DMS79 (cell line): ENCODE results near the gene VDAC2.
"Not testable (repeated sequence)": the region's sequence is repeated elsewhere in the genome, so short reads cannot be mapped to it uniquely, and the experiment has no call there.

Experiments used
- DNase-seq: peaks from one replicate; lab custom pipeline; 2025; lab: John Stamatoyannopoulos, UW

VDAC2 gene, protein sequence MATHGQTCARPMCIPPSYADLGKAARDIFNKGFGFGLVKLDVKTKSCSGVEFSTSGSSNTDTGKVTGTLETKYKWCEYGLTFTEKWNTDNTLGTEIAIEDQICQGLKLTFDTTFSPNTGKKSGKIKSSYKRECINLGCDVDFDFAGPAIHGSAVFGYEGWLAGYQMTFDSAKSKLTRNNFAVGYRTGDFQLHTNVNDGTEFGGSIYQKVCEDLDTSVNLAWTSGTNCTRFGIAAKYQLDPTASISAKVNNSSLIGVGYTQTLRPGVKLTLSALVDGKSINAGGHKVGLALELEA

DNA sequence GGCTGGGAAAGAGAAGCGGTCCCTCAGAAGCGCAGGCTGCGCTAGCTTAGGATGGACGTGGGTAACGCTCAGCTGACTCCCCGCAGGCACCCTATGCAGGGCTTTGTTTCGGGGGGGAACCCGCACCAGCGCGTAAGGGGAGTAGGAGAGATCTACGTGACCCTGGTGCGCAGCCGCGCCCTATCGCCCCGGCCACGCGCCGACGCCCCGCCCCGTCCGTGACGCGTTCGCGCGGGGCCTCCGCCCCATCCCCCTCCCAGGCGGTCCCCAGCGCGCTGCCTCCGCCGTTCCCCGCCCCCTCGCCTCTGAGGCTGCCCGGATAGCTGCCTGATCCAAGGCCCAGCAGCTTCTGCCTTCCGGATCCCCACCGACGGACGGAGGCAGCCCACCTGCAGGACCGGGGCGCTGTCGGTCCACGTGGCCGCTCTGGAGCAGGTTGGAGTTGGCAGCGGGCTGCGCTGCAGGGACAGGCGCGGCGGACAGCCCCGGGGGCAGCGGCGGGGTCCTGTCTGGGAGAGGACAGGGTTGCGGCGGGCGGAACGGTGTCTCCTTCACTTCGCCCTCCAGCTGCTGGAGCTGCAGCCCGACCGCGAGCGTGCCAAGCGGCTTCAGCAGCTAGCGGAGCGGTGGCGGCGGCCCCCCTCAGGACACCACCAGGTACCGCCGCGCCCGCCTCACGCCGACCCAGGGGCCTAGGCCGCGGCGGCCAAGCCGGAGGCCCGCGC, at the start of gene VDAC2:
Gene VDAC2, plus strand, starts transcription at position 515 of the 725 bp plus-strand sequence. CDS start 363 bp downstream, outside the sequence.
- DNase-seq, result peak; percentile 47

DNA sequence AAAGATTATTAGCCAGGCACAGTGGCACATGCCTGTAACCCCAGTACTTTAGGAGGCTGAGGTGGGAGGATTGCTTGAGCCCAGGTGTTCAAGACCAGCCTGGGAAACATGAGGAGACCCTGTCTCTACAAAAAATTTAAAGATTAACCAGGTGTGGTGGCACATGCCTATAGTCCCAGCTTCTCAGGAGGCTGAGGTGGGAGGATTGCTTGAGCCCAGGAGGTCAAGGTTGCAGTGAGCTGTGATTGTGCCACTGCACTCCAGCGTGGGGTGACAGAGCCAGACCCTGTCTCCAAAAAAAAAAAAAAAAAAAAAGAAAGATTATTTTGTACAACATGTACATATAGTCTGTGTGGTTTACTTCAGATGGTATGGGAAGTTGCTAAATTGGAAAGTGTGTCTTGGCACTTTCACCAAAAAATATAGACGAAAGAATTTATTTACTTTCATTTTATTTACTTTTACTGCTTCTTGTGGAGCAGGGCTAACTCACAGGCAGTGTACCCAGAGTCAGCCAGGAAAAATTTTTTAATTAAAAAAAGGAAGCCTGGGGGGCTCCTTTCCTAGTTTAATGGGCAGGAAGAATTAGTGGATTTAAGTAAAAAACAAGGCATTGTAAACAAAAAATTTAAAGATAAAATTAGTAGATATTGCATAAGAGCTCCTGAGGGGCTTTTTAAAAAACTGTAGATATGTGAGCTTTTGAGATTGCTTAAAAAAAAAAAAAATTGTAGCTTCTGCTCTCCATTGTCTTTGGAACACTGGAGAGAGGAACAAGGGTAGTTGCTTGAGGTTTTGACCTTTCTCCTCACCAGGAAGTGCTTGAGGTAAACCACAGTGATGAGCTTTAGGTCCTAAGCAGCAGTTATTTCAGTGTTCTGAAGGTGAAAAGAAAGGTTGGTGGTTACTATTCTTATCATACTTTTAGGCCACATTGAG, 44.6 kb upstream of the VDAC2 start:
- no peak for DNase-seq

DNA sequence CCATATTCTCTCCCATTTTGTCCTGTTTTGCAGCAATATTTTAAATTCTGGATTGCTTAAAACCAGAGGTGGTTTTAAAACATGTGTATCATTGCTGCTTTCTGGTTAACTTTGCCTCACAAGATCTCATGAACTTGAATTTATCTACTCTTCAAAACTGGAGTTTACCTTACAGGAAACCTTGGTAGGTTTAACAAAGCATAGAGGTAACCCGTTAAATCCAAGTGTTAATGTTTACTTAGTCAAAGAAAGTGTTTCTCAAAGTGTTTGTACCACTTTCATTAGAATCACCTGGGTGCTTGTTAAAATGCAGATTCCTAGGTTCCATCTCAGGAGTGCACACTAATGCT, 44.0 kb upstream of the VDAC2 start:
- DNase-seq, result no peak

DNA sequence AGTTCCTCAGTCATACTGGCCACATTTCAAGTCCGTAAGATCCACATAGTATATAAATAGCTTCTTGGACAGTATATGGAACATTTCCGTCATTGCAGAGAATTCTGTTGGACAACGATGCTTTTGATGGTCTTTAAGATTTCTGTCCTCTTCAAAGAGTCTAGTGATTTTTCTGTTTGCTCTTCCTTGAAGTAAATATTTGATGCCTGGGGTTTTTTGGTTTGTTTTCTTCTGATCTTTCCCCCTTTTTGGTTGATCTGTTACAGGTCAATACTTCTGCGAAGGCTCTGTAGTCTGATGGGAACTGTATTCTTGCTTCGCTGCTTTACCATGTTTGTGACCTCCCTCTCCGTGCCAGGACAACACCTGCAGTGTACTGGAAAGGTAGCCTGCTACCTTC, 42.3 kb upstream of the VDAC2 start:
- DNase-seq, result no peak

DNA sequence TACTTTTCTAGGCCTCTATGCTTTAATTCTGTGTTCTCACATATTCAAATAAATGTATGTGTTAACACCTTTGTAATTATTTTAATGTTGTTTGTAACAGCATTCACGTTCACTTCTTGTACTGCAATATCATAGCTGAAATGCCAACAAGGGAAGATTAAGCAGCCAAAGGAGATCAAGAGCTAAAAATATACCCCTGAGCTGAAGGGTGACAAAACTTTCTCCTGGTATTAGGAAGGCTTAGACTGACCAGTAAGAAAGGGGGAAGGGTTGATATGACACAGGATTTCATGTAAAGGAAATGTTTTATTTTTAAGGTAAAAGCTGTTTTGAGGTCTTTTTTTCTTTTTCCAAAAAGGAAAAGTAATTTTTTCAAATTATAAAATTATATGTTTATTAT, 40.4 kb upstream of the VDAC2 start:
- DNase-seq, result no peak

DNA sequence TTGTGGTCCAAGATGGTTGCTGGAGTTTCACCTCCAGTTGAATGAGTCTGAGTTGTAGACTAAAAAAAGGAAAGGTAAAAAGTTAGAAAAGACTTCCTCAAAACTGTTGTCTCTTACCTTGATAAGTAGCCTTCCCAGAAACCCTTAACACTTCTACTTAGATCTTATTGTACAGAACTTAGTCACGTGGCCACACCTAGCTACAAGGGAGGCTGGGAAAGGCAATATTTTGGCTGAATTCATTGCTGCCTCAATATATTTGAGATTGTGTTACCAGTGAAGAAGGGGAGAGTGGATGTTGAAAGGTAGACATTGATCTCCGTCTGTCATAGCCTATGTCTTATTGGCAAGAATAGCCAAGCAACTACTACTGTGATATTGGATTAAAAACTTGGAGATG, 35.5 kb upstream of the VDAC2 start:
- DNase-seq, result no peak

DNA sequence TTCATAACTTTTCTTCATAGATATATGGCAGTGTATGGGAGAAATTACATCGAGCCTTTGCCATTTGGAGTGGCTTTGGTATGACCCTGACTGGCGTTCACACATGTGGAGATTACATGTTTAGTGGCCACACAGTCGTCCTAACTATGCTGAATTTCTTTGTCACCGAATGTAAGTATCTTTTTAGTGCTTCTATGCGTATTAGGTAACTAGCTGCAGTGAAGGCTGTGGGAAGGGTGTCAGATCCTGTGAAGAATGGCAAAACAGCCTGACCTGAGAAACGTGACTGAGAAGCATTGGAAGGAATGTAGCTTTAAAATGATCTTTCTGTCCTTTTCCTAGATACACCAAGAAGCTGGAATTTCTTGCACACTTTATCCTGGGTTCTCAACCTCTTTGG, 34.5 kb upstream of the VDAC2 start:
- DNase-seq, result no peak

DNA sequence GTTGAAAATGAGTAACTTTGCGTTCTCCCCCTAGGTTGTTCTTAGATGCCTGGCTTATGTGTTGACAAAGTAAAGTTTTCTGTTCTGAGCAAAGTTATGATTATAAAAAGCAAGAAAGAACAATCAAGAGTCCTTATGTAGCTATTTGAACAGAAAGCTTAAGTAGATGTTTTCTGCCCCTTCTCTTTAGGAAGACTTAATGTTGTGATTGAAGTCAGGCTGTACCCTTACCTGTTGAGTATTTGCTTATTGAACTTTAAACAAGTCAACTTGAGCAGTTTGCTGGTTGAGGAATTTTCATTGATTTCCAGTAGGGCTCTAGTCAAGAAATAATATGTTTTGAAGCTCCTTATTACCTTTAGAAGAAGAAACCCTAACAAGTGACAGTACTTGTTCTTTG, 33.9 kb upstream of the VDAC2 start:
- DNase-seq, result no peak

DNA sequence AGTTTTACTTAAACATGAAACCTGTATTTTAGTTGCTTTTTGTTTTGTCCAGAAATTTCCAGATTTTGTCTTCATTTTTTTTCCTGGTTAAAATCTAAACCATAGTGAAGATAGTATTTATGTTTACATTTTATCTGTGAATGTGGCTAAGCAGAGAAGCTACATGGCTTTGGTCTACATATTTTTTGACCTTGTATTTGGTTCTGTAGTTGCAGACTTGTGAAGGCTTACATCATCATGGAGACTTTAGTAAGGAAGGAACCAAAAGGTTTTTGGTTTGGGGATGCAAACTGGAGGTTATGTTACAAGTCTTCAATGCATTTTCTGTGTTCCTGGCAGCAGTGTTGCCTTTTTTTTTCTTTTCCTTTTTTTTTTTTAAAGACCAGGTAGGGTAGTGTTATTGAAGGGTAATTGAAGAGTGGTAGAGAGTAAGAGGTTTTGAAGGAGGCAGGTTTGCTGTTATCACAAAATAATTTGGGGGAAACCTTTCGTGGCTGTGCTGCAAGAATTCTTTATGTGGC, 30.9 kb upstream of the VDAC2 start:
- DNase-seq, result no peak

DNA sequence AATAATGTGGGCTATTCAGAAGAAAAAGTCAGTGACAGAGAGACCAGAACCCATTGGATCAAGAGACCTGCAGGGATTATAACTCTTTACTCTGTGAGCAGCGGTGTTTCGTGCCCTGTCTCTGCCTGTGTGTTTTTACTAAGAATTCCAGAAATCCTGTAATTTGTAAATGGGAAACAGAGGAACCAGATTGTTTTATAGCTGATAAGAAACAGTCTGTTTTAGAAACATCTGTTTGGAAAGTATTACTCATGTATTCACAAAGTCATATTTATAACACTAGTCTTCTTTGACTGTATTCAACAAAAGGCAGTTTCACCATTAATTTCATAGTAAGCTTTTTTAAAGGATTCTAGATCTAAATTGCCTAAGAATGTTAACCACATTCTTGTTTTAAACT, 30.0 kb upstream of the VDAC2 start:
- DNase-seq, result no peak

DNA sequence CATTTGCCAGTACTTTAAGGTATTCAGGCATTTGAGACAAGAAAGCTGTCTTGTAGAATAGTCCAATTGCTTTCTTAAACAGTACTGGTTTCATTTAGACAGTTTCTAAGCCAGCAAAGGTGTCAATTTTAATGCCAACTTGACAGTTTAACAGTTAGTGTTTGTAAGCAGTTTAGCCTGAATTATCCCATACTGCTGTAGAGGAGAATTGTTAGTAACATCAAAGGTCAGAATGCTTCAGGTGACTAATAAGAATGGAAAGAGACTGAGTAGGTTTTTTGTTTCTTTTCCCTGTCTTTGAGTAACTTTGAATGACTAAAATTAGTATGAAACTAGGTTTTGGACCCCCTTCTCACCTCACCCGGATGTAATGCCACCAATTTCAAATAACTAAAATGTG, 29.5 kb upstream of the VDAC2 start:
- no peak for DNase-seq

DNA sequence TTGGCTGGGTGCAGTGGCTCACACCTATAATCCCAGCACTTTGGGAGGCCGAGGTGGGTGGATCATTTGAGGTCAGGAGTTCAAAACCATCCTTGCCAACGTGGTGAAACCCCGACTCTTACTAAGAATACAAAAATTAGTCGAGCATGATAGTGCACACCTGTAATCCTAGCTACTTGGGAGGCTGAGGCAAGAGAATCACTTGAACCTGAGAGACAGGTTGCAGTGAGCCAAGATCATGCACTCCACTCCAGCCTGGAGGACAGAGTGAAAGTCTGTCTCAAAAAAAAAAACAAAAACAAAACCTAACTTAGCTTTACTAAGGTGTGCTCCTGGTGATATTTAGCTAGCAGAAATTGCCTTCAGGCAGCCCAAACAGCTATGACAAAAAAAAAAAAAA, 24.3 kb upstream of the VDAC2 start:
- DNase-seq, result no peak

DNA sequence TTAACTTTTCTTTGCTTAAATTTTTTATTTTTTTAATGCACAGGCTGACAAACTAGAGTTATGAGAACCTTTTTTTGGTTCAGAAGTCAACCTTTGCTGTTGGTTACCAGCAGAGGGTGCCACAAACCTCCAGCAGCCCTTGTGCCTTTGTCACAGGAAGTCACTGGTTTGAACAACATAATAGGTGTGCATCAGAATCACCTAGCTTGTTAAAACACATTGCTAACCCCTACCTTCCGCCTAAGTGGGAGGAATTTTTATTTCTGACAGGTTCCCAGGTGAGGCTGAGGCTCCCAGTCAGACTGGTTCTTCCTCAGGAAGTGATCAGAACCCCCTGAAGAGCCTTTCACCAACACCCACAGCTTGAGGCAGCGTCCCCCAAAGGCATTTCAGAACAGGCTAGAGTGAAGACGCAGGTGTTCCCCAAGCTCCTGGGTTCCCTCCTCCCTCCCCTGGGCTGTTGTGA, 22.6 kb upstream of the VDAC2 start:
- DNase-seq, result no peak

DNA sequence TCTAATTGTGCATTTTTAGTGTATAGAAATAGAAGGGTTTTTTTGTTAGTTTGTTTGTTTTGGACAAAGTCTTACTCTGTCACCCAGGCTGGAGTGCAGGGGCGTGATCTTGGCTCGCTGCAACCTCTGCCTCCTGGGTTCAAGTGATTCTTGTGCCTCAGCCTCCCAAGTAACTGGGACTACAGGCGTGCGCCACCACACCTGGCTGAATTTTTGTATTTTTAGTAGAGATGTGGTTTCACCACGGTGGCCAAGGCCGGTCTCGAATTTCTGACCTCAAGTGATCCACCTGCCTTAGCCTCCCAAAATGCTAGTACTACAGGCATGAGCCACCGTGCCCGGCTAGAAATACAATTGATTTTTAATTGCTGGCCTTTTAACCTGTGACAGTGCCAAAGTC, 22.1 kb upstream of the VDAC2 start:
- not testable (repeated sequence) for DNase-seq

DNA sequence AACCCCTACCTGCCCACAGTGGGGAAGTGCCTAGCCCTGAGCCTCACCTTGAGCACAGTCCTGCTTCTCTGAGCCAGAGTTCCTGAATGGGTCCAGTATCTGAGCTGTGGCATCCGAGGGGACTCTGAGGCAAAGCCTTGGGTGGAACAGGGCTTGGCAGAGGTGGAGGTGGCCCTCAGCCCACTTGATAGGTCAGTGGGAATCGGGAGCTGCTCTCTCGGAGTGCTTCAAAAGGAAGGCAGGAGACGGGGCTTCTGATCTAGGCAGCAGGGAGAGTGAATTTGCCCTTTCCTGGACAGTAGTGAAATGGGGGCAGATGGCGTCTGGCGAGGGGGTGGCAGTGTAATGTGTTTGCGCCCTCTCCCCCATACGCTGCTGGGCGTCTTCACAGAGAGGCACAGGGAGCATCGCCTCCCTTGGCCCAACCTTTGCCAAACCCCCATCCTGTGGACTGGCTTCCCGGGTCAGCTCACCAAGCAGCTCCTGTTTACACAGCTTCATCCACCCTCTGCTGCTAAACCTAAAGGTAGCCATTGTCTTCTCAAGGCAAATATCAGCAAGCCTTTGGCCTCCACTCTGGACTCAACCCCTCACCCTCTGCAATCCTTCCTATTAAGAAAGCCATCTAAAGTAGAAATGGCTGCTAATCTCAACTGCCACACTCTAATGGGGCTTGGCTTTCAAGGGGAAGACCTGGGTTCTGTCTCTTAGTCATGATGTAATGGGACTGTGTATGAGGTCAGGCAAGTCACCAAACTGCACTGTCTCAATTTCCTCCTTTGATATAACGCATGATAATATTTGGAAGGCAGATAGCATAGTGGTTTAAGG, 21.1 kb upstream of the VDAC2 start:
- no peak for DNase-seq

DNA sequence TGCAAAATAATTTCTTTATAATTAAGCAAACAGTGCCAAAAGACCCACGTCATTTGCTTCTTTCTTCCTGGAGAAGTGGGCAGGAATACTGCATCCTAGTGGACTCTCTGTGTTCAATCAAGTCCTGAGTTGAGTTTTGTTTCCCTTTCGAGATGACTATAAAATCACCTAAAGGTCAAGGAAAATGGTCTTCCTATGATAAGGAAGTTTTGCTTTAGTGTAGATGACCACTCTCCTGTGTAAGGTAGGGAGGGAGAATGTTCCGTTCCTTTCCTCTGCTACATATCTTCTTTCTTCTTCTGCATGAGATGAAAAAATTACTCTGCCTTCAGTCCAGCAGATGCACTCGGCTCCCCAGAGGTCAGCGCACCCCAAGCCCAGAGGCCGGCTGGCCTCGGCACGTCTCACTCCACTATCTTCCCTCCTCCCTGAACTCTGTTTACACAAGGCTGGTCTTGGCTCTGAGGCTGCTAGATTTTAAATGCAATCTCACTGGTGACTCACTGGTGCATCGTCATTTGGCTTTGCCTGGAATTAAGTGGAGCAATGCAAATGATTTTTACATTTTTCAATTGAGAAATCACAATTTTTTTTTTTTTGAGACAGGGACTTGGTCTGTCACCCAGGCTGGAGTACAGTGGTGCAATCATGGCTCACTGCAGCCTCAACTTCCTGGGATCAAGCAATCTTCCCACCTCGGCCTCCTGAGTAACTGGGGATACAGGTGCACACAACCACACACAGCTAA, 18.6 kb upstream of the VDAC2 start:
- no peak for DNase-seq

DNA sequence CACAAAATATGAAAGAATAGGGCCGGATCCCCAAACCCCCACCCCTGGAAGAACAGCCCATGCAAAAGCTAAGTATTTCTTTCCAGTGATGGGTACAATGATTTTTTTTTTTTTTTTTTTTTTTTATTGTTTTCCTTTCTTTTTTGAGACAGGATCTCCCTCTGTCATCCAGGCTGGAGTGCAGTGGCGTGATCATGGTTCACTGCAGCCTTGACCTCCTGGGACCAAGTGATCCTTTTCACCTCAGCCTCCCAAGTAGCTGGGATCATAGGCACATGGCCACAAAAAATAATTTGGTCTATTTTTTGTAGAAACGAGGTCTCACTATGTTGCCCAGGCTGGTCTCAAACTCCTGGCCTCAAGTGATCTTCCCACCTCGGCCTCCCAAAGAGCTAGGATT, 16.0 kb upstream of the VDAC2 start:
- not testable (repeated sequence) for DNase-seq

DNA sequence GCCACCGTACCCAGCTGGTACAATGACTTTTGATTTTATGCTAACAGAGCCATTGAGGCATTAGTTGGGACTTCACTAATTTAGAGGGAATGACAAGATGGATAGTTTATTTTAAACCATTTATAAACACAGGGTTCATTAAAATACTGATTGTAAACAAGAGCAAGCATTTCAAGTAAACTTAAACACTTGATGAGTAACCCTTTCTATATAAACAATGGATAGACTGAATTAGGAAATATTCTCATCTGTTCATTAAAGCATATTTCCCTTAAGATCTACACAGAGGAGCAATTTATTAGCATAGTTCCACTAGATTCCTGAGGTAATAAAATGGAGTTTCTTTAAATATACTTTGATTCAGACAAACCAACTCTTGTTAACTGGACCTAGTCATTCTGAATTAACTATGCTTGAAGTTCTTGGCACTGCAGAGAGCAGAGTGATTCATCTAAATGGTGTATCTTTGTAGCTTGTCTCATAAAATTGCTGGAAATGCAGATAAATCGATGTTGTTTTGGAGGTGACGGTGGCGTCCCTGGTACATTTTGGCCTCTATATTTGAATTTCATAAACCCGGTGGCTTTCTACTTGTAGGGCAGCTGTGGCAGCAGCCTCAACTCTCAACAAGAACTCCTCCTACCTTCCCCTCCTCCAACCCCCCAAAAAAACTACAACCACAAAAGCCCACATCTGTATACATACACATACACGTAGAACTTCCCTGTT, 15.4 kb upstream of the VDAC2 start:
- DNase-seq, result no peak

DNA sequence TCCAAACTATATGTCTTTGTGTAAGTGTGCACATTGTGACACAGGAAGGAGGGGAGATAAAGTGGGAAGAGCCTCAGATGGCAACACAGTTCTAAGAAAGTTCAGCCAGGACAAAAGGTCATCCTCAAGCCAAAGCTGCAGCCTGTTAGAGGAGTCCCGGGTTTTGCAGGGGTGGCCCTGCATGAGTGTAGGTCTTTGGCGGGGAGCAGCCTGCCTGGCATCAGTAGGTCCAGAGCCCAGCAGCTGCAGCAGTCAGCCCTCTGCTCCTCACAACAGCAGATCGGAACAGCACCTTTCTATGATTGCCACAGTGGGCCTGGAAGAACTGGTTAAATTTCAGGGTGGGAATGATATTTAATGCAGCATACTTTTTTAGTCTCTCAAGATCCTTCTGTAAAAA, 13.5 kb upstream of the VDAC2 start:
- no peak for DNase-seq

DNA sequence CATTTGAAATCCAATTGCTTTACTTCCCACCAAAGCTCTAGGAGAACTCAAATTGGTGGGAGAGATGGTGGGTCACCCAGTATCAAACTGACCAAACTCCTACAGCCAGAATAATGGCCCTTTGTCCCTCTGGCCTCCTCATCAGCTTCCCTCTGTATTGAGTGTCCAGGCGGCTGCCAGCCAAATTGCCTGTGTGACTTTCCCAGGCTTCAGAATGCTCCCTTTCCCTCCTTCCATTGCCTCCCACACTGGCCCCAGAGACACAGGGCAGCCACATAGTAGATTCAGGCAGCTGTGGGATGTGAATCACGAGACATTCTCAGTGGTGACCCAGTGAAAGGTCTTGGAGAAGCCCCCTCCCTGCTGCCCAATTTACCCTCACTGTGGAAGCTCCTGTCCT, 12.7 kb upstream of the VDAC2 start:
- DNase-seq, result no peak
